HepG2 (cell line): ENCODE measurements around the gene ZMYND8. TPM values are rescaled to one million over a fixed set of nuclear protein-coding genes. Genes with fewer than 3 reads are reported as not detected.

Source experiments
- BRD4 ChIP-seq: sonication (generic); formaldehyde crosslinking; IDR thresholded peaks from 2 replicates; pipeline ENCODE4 v1.4.0; 2020; ENCODE audit warnings: missing genetic modification reagents
- DNMT3B ChIP-seq: conservative IDR thresholded peaks from 2 replicates; pipeline ENCODE4 v1.6.1; 2016; ENCODE audit warnings: missing biosample characterization, control low read depth
- GPN1 ChIP-seq: sonication (generic); formaldehyde crosslinking; IDR thresholded peaks from 2 replicates; pipeline ENCODE4 v1.5.1; 2020; ENCODE audit warnings: missing genetic modification reagents, borderline replicate concordance
- HBP1 ChIP-seq: IDR thresholded peaks from 2 replicates; pipeline ENCODE4 v1.6.1; 2016; ENCODE audit warnings: low read depth, control low read depth
- KDM4B ChIP-seq: sonication (generic); formaldehyde crosslinking; IDR thresholded peaks from 2 replicates; pipeline ENCODE4 v1.4.0; 2020; ENCODE audit warnings: missing genetic modification reagents
- MEIS1 ChIP-seq: sonication (generic); formaldehyde crosslinking; IDR thresholded peaks from 2 replicates; pipeline ENCODE4 v1.9.0; 2021; ENCODE audit warnings: mild to moderate bottlenecking, missing genetic modification reagents, moderate library complexity, borderline replicate concordance
- NR2C2 ChIP-seq: sonication (generic); formaldehyde crosslinking; IDR thresholded peaks from 2 replicates; pipeline ENCODE4 v1.4.0; 2020; ENCODE audit warnings: missing genetic modification reagents, mild to moderate bottlenecking, moderate library complexity, borderline replicate concordance
- SALL2 ChIP-seq: sonication (generic); formaldehyde crosslinking; IDR thresholded peaks from 2 replicates; pipeline ENCODE4 v1.8.1; 2023; ENCODE audit warnings: mild to moderate bottlenecking, missing genetic modification reagents, inconsistent platforms
- SIN3B ChIP-seq: fragments of 150-350 bp; IDR thresholded peaks from 2 replicates; pipeline ENCODE4 v1.6.1; 2014; ENCODE audit warnings: low read length
- THAP8 ChIP-seq: sonication (generic); formaldehyde crosslinking; IDR thresholded peaks from 2 replicates; pipeline ENCODE4 v1.5.1; 2020; ENCODE audit warnings: missing genetic modification reagents, mild to moderate bottlenecking, borderline replicate concordance
- ZBTB7A ChIP-seq: sonication (generic); formaldehyde crosslinking; IDR thresholded peaks from 2 replicates; pipeline ENCODE4 v1.8.0; 2022; ENCODE audit warnings: mild to moderate bottlenecking, missing genetic modification reagents
- ZNF124 ChIP-seq: sonication (generic); formaldehyde crosslinking; IDR thresholded peaks from 2 replicates; pipeline ENCODE4 v1.4.0; 2020; ENCODE audit warnings: missing genetic modification reagents
- ZNF549 ChIP-seq: sonication (generic); formaldehyde crosslinking; IDR thresholded peaks from 2 replicates; pipeline ENCODE4 v1.5.0; 2020; ENCODE audit warnings: missing genetic modification reagents
- ZNF674 ChIP-seq: sonication (generic); formaldehyde crosslinking; IDR thresholded peaks from 2 replicates; pipeline ENCODE4 v1.5.0; 2020; ENCODE audit warnings: low read depth, mild to moderate bottlenecking, missing genetic modification reagents
- ZNF83 ChIP-seq: sonication (generic); formaldehyde crosslinking; IDR thresholded peaks from 2 replicates; pipeline ENCODE4 v1.4.0; 2020; ENCODE audit warnings: missing genetic modification reagents, mild to moderate bottlenecking, borderline replicate concordance
- polyA plus RNA-seq, 8 experiments: library from polyadenylated mRNA; depleted of rRNA in 3 of 8; stranded (reverse) in 7 of 8; unstranded in 1 of 8; fragments of >200 nt; fragmentation: Illumina TruSeq in 4 of 8; extraction: Trizol in 4 of 8; gene quantifications; 2 replicates each; pipeline versions ENCODE4 v1.2.1 to v1.2.3, GENCODE V29; 2011 to 2016; ENCODE audit warnings: low read depth in 4 of 8, missing spikeins in 1 of 8, mixed read lengths in 1 of 8; ENCODE audit not compliant: insufficient read depth in 1 of 8
- total RNA-seq, 5 experiments: library from RNA; depleted of rRNA; stranded (reverse); fragments of >200 nt; fragmentation: Illumina TruSeq; extraction: Trizol; gene quantifications; 2 replicates each; pipeline ENCODE4 v1.2.3, GENCODE V29; 2016; ENCODE audit warnings: low read depth in 1 of 5
- TF ChIP-seq, protein P1 (sequence below): sonication (generic); formaldehyde crosslinking; IDR thresholded peaks from 2 replicates; pipeline ENCODE4 v1.4.0; 2020; ENCODE audit warnings: mild to moderate bottlenecking, missing genetic modification reagents
- TF ChIP-seq, protein P2 (sequence below): sonication (generic); formaldehyde crosslinking; IDR thresholded peaks from 2 replicates; pipeline ENCODE4 v1.4.0; 2020; ENCODE audit warnings: mild to moderate bottlenecking, missing genetic modification reagents
- TF ChIP-seq, protein P3 (sequence below): sonication (generic); formaldehyde crosslinking; IDR thresholded peaks from 2 replicates; pipeline ENCODE4 v1.8.1; 2022; ENCODE audit warnings: mild to moderate bottlenecking, missing genetic modification reagents

ZMYND8 gene
- total and polyA plus RNA-seq, 2 of the 13 experiments (the other 11 are each of a cell fraction or from before 2014, with no cell fraction given) = 53.9 to 84.7 TPM

GRCh38 chr20:47201074-47201730, 155.3 kb downstream of the ZMYND8 start (continued):
- TF ChIP-seq BRD4 (CRISPR knock-in tag) (0 out of 2 replicates have a peak, but pooled peaks have one; percentile 68), ZNF124 (CRISPR knock-in tag) (0 out of 2 replicates have a peak, but pooled peaks have one; percentile 2), MEIS1 (CRISPR knock-in tag) (0 out of 2 replicates have a peak, but pooled peaks have one; percentile 11), THAP8 (CRISPR knock-in tag) (no peak), GPN1 (no peak), ZNF83 (CRISPR knock-in tag) (0 out of 2 replicates have a peak, but pooled peaks have one; percentile 52), HBP1 (peak; percentile 24; the same call in 1 of the 2 replicates), ZBTB7A (0 out of 2 replicates have a peak, but pooled peaks have one; percentile 42), ZNF674 (CRISPR knock-in tag) (no peak), DNMT3B (CRISPR knock-in tag) (0 out of 2 replicates have a peak, but pooled peaks have one; percentile 13), KDM4B (CRISPR knock-in tag) (no peak), NR2C2 (CRISPR knock-in tag) (0 out of 2 replicates have a peak, but pooled peaks have one; percentile 9), ZNF549 (no peak), SIN3B (no peak), SALL2 (CRISPR knock-in tag) (no peak)
- TF ChIP-seq, protein P1, sequence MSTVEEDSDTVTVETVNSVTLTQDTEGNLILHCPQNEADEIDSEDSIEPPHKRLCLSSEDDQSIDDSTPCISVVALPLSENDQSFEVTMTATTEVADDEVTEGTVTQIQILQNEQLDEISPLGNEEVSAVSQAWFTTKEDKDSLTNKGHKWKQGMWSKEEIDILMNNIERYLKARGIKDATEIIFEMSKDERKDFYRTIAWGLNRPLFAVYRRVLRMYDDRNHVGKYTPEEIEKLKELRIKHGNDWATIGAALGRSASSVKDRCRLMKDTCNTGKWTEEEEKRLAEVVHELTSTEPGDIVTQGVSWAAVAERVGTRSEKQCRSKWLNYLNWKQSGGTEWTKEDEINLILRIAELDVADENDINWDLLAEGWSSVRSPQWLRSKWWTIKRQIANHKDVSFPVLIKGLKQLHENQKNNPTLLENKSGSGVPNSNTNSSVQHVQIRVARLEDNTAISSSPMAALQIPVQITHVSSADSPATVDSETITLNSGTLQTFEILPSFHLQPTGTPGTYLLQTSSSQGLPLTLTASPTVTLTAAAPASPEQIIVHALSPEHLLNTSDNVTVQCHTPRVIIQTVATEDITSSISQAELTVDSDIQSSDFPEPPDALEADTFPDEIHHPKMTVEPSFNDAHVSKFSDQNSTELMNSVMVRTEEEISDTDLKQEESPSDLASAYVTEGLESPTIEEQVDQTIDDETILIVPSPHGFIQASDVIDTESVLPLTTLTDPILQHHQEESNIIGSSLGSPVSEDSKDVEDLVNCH (CRISPR knock-in tag) = peak; percentile 80; the same call in 1 of the 2 replicates
- TF ChIP-seq, protein P2, sequence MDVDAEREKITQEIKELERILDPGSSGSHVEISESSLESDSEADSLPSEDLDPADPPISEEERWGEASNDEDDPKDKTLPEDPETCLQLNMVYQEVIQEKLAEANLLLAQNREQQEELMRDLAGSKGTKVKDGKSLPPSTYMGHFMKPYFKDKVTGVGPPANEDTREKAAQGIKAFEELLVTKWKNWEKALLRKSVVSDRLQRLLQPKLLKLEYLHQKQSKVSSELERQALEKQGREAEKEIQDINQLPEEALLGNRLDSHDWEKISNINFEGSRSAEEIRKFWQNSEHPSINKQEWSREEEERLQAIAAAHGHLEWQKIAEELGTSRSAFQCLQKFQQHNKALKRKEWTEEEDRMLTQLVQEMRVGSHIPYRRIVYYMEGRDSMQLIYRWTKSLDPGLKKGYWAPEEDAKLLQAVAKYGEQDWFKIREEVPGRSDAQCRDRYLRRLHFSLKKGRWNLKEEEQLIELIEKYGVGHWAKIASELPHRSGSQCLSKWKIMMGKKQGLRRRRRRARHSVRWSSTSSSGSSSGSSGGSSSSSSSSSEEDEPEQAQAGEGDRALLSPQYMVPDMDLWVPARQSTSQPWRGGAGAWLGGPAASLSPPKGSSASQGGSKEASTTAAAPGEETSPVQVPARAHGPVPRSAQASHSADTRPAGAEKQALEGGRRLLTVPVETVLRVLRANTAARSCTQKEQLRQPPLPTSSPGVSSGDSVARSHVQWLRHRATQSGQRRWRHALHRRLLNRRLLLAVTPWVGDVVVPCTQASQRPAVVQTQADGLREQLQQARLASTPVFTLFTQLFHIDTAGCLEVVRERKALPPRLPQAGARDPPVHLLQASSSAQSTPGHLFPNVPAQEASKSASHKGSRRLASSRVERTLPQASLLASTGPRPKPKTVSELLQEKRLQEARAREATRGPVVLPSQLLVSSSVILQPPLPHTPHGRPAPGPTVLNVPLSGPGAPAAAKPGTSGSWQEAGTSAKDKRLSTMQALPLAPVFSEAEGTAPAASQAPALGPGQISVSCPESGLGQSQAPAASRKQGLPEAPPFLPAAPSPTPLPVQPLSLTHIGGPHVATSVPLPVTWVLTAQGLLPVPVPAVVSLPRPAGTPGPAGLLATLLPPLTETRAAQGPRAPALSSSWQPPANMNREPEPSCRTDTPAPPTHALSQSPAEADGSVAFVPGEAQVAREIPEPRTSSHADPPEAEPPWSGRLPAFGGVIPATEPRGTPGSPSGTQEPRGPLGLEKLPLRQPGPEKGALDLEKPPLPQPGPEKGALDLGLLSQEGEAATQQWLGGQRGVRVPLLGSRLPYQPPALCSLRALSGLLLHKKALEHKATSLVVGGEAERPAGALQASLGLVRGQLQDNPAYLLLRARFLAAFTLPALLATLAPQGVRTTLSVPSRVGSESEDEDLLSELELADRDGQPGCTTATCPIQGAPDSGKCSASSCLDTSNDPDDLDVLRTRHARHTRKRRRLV (CRISPR knock-in tag) = 0 out of 2 replicates have a peak, but pooled peaks have one; percentile 71
- TF ChIP-seq, protein P3, sequence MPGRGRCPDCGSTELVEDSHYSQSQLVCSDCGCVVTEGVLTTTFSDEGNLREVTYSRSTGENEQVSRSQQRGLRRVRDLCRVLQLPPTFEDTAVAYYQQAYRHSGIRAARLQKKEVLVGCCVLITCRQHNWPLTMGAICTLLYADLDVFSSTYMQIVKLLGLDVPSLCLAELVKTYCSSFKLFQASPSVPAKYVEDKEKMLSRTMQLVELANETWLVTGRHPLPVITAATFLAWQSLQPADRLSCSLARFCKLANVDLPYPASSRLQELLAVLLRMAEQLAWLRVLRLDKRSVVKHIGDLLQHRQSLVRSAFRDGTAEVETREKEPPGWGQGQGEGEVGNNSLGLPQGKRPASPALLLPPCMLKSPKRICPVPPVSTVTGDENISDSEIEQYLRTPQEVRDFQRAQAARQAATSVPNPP (CRISPR knock-in tag) = no peak
